Coronary artery (tissue), 2 donors: ENCODE data around the gene WEE2.

Experiments
- DNase-seq: peaks from one replicate; pipeline ENCODE4 v3.0.0-alpha.2; 2017; ENCODE audit warnings: low spot score
- H3K27ac ChIP-seq, 2 donors: fragments of 200-600 bp; sonication (generic); one replicate each; pipeline ENCODE4 v1.5.1; 2016 to 2019
- H3K4me3 ChIP-seq: fragments of 200-600 bp; sonication (generic); 2 replicates; pipeline ENCODE4 v1.5.1; 2016; ENCODE audit warnings: mild to moderate bottlenecking, moderate library complexity
- CTCF ChIP-seq: fragments of 200-600 bp; sonication (generic); IDR thresholded peaks from one replicate; pipeline ENCODE4 v1.5.1; 2019; ENCODE audit warnings: antibody characterized with exemption

Gene WEE2

GRCh38 chr7:141714571-141714970 is 6.4 kb downstream of the WEE2 start:
- no peak for DNase-seq
- H3K27ac ChIP-seq, result no peak overlapping the region
- H3K4me3 ChIP-seq, result no peak overlapping the region
- no peak for TF ChIP-seq CTCF

GRCh38 chr7:141715018-141715417 is 6.9 kb downstream of the WEE2 start:
- Histone ChIP-seq H3K4me3 (no peak overlapping the region), H3K27ac (no peak overlapping the region)
- DNase-seq, result no peak
- TF ChIP-seq CTCF, result no peak

GRCh38 chr7:141715794-141716689 is 7.9 kb downstream of the WEE2 start:
- H3K27ac ChIP-seq, result no peak overlapping the region
- TF ChIP-seq CTCF, result no peak
- H3K4me3 ChIP-seq, result no peak overlapping the region
- no peak for DNase-seq

GRCh38 chr7:141717450-141717849 is 9.3 kb downstream of the WEE2 start:
- Histone ChIP-seq H3K27ac (no peak overlapping the region), H3K4me3 (no peak overlapping the region)
- DNase-seq, result no peak
- no peak for TF ChIP-seq CTCF

GRCh38 chr7:141722529-141722928 is 14.4 kb downstream of the WEE2 start:
- H3K27ac ChIP-seq, result no peak overlapping the region
- TF ChIP-seq CTCF, result no peak

GRCh38 chr7:141729020-141729419 is 20.9 kb downstream of the WEE2 start:
- no peak overlapping the region for H3K27ac ChIP-seq
- H3K4me3 ChIP-seq, result no peak overlapping the region
- no peak for DNase-seq
- no peak for TF ChIP-seq CTCF

More at GRCh38 chr7:141722529-141722928, 14.4 kb downstream of the WEE2 start:
- no peak overlapping the region for H3K4me3 ChIP-seq
- DNase-seq, result no peak

- peak; percentile 41 for TF ChIP-seq CTCF
- H3K27ac ChIP-seq, result no peak overlapping the region
- DNase-seq, result no peak
- H3K4me3 ChIP-seq, result no peak overlapping the region
Measured at GRCh38 chr7:141731476-141732149, 23.5 kb downstream of the WEE2 start.
